Medulla oblongata (tissue), 1 donor: Measurements from ENCODE around the gene SYNDIG1L.

ENCODE experiments used
- DNase-seq: peaks from one replicate; pipeline ENCODE4 v3.0.0-alpha.2; 2015; ENCODE audit errors: extremely low spot score

The SYNDIG1L gene

DNA sequence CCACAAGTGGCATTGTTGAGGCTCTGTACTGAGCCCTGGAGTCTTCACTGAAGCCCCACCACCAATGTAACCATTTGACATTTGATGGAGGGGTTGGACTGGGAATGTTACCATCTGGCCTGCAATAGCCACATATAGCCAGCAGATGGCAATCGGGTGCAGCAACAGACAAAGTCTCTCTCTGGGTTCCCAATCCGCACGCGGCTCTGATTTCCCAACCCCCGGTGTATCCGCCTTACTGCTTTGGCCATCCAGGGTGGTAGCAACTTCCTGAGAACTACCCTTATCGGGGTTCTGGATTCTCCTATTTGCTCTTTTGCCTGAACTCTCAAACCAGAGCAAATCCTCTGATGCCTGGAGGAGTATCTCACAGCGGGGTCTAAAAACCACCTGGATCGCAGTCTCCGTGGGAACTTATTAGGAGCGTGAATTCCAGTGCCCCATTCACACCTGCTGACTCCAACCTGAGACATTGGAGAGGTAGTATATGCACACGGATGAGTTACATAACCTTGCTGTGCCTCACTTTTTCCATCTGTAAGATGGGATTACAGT lies 63.6 kb downstream of the SYNDIG1L start:
- peak; percentile 83 for DNase-seq

DNA sequence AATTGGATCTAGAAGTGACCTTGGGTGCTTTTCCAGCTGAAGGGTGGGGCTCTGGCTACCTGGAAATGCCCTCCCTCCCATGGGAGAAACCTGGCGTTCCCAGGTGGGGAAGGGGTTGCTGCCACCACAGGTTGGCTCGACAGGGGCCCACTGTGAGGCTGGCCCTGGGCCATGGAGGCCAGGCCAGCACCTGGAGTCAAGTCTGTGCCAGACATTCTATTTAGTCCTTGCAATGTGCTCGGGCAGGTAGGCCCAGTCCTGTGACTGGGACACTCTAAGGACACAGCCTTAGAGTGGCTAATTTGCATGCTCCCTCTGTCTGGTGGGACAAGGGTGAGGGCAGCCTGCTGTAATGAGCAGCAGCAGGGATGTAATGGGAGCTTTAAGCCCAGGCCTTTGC lies 65.8 kb downstream of the SYNDIG1L start:
- no peak for DNase-seq

DNA sequence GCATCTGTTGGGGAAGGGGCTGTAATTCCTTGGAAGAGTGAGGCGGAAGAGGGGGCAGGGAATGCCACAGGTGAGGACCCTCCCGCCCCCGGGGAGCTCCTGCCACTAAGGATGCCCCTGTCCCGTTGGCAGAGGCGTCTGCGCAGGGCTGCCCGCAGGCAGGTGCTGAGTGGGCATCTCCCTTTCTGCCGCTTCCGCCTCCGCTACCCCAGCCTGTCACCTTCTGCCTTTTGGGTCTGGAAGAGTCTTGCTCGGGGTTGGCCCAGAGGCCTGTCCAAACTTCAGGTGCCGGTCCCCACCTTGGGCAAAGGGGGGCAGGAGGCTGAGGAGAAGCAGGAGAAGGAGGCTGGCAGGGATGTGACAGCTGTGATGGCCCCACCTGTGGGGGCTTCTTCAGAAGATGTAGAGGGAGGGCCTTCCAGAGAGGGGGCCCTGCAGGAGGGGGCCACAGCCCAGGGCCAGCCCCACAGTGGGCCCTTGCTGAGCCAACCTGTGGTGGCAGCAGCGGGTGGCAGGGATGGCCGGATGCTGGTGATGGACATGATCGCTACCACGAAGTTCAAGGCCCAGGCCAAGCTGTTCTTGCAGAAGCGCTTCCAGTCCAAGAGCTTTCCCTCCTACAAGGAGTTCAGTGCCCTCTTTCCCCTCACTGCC lies 67.7 kb downstream of the SYNDIG1L start:
- DNase-seq: no peak

DNA sequence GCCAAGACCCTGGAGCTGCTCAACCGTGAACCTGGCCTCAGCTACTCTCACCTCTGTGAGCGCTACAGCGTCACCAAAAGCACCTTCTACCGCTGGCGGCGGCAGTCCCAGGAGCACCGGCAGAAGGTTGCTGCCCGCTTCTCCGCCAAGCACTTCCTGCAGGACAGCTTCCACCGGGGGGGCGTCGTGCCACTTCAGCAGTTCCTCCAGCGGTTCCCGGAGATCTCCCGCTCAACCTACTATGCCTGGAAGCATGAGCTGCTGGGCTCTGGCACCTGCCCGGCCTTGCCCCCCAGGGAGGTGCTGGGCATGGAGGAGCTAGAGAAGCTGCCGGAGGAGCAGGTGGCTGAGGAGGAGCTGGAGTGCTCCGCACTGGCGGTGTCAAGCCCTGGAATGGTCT lies 68.4 kb downstream of the SYNDIG1L start:
- no peak for DNase-seq

DNA sequence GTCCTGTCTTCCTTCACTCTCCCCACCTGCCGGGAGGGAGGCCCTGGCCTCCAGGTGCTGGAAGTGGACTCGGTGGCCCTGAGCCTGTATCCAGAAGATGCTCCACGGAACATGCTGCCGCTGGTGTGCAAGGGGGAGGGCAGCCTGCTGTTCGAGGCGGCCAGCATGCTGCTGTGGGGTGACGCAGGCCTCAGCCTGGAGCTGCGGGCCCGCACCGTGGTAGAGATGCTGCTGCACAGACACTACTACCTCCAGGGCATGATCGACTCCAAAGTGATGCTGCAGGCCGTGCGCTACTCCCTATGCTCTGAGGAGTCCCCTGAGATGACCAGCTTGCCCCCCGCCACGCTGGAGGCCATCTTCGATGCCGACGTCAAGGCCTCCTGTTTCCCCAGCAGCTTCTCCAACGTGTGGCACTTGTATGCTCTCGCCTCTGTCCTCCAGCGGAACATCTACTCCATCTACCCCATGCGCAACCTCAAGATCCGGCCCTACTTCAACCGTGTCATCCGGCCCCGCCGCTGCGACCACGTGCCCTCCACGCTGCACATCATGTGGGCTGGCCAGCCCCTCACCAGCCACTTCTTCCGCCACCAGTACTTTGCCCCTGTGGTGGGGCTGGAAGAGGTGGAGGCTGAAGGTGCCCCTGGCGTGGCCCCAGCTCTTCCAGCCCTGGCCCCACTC lies 69.0 kb downstream of the SYNDIG1L start:
- no peak for DNase-seq
